HEK293 (cell line): ENCODE results near the gene LKAAEAR1.

Source experiments
- CTCF ChIA-PET: fragments of 350-600 bp; formaldehyde crosslinking; extraction: SDS; loops from one replicate; lab custom pipeline; 2021; ENCODE audit warnings: antibody characterized with exemption; lab: Yijun Ruan, JAX
- POLR2A ChIA-PET: fragments of 300-600 bp; formaldehyde crosslinking; extraction: SDS; loops from one replicate; lab custom pipeline; 2020; ENCODE audit warnings: antibody characterized with exemption, inconsistent platforms; lab: Yijun Ruan, JAX
- H3K27ac ChIP-seq: fragments of 200-500 bp; sonication (Bioruptor generic); 2 replicates; pipeline ENCODE4 v1.5.1; 2014; ENCODE audit warnings: low read depth, low read length, control low read depth, inconsistent platforms; ENCODE audit errors: extremely low read depth
- H3K36me3 ChIP-seq, 2 experiments: fragments of 200-500 bp in 1 of 2; sonication (Bioruptor generic) in 1 of 2; 1 replicate in 1 of 2; 2 replicates in 1 of 2; pipeline ENCODE4 v1.5.1; 2014 to 2017; ENCODE audit warnings: inconsistent platforms in 2 of 2, low read length in 2 of 2; ENCODE audit not compliant: control insufficient read depth in 2 of 2, insufficient read depth in 1 of 2
- H3K4me1 ChIP-seq: fragments of 200-500 bp; sonication (Bioruptor generic); 2 replicates; pipeline ENCODE4 v1.5.1; 2014; ENCODE audit warnings: mild to moderate bottlenecking, low read length, inconsistent platforms; ENCODE audit not compliant: control insufficient read depth, insufficient read depth
- H3K4me3 ChIP-seq: 2 replicates; pipeline ENCODE4 v1.5.1; 2011; ENCODE audit warnings: low read depth, mild to moderate bottlenecking, control low read depth, low read length, moderate library complexity
- H3K9me3 ChIP-seq: fragments of 200-500 bp; sonication (Bioruptor generic); 2 replicates; pipeline ENCODE4 v1.5.1; 2014; ENCODE audit warnings: low read depth, low read length, inconsistent platforms; ENCODE audit not compliant: control insufficient read depth, insufficient read depth
- EGR2 ChIP-seq: fragments of 450-650 bp; formaldehyde crosslinking; IDR thresholded peaks from 2 replicates; pipeline ENCODE4 v1.5.1; 2016; ENCODE audit warnings: low read depth, missing biosample characterization, missing genetic modification characterization
- GLI4 ChIP-seq: fragments of 450-650 bp; formaldehyde crosslinking; IDR thresholded peaks from 2 replicates; pipeline ENCODE4 v1.5.1; 2016; ENCODE audit warnings: missing biosample characterization, missing genetic modification characterization
- KLF16 ChIP-seq: fragments of 450-650 bp; formaldehyde crosslinking; IDR thresholded peaks from 2 replicates; pipeline ENCODE4 v1.5.1; 2017; ENCODE audit warnings: missing biosample characterization, missing genetic modification characterization
- ZBTB48 ChIP-seq: fragments of 450-650 bp; formaldehyde crosslinking; IDR thresholded peaks from 2 replicates; pipeline ENCODE4 v1.5.1; 2016; ENCODE audit warnings: missing biosample characterization, missing genetic modification characterization
- ZBTB8A ChIP-seq: fragments of 450-650 bp; formaldehyde crosslinking; IDR thresholded peaks from 2 replicates; pipeline ENCODE4 v1.5.1; 2016; ENCODE audit warnings: missing biosample characterization, missing genetic modification characterization
- ZFHX2 ChIP-seq: fragments of 450-650 bp; formaldehyde crosslinking; conservative IDR thresholded peaks from 2 replicates; pipeline ENCODE4 v1.5.1; 2016; ENCODE audit warnings: missing biosample characterization, missing genetic modification characterization
- ZFP69B ChIP-seq: fragments of 450-650 bp; formaldehyde crosslinking; IDR thresholded peaks from 2 replicates; pipeline ENCODE4 v1.5.1; 2016; ENCODE audit warnings: missing biosample characterization, missing genetic modification characterization
- ZNF132 ChIP-seq: fragments of 450-650 bp; formaldehyde crosslinking; IDR thresholded peaks from 2 replicates; pipeline ENCODE4 v1.5.1; 2017; ENCODE audit warnings: missing biosample characterization, missing genetic modification characterization, borderline replicate concordance
- ZNF138 ChIP-seq: fragments of 450-650 bp; formaldehyde crosslinking; IDR thresholded peaks from 2 replicates; pipeline ENCODE4 v1.5.1; 2016; ENCODE audit warnings: missing biosample characterization, missing genetic modification characterization, borderline replicate concordance
- ZNF140 ChIP-seq: fragments of 450-650 bp; formaldehyde crosslinking; IDR thresholded peaks from 2 replicates; pipeline ENCODE4 v1.5.1; 2016; ENCODE audit warnings: missing biosample characterization, missing genetic modification characterization
- ZNF202 ChIP-seq: fragments of 450-650 bp; formaldehyde crosslinking; IDR thresholded peaks from 2 replicates; pipeline ENCODE4 v1.5.1; 2016; ENCODE audit warnings: missing biosample characterization, missing genetic modification characterization, borderline replicate concordance
- ZNF239 ChIP-seq: fragments of 450-650 bp; formaldehyde crosslinking; IDR thresholded peaks from 2 replicates; pipeline ENCODE4 v1.5.1; 2016; ENCODE audit warnings: missing biosample characterization, missing genetic modification characterization
- ZNF292 ChIP-seq: fragments of 450-650 bp; formaldehyde crosslinking; IDR thresholded peaks from 2 replicates; pipeline ENCODE4 v1.5.1; 2016; ENCODE audit warnings: low read depth, missing biosample characterization, missing genetic modification characterization, borderline replicate concordance
- ZNF311 ChIP-seq: fragments of 450-650 bp; formaldehyde crosslinking; IDR thresholded peaks from 2 replicates; pipeline ENCODE4 v1.5.1; 2017; ENCODE audit warnings: missing biosample characterization, missing genetic modification characterization, borderline replicate concordance
- ZNF341 ChIP-seq: fragments of 450-650 bp; formaldehyde crosslinking; IDR thresholded peaks from 2 replicates; pipeline ENCODE4; 2016; ENCODE audit warnings: low read depth, missing biosample characterization, missing genetic modification characterization
- ZNF354C ChIP-seq: fragments of 450-650 bp; formaldehyde crosslinking; IDR thresholded peaks from 2 replicates; pipeline ENCODE4 v1.5.1; 2016; ENCODE audit warnings: missing biosample characterization, missing genetic modification characterization, low read depth, borderline replicate concordance
- ZNF366 ChIP-seq: fragments of 450-650 bp; formaldehyde crosslinking; conservative IDR thresholded peaks from 2 replicates; pipeline ENCODE4 v1.5.1; 2016; ENCODE audit warnings: missing biosample characterization, missing genetic modification characterization
- ZNF433 ChIP-seq: fragments of 450-650 bp; formaldehyde crosslinking; IDR thresholded peaks from 2 replicates; pipeline ENCODE4 v1.5.1; 2016; ENCODE audit warnings: missing biosample characterization, missing genetic modification characterization, low read depth
- ZNF548 ChIP-seq: fragments of 450-650 bp; formaldehyde crosslinking; IDR thresholded peaks from 2 replicates; pipeline ENCODE4 v1.5.1; 2016; ENCODE audit warnings: missing biosample characterization, missing genetic modification characterization
- ZNF549 ChIP-seq: fragments of 450-650 bp; IDR thresholded peaks from 2 replicates; pipeline ENCODE4 v1.5.1; 2018; ENCODE audit warnings: missing biosample characterization, missing genetic modification characterization, mild to moderate bottlenecking, inconsistent platforms, moderate library complexity
- ZNF600 ChIP-seq: fragments of 450-650 bp; formaldehyde crosslinking; IDR thresholded peaks from 2 replicates; pipeline ENCODE4 v1.5.1; 2016; ENCODE audit warnings: missing biosample characterization, missing genetic modification characterization
- ZNF624 ChIP-seq: fragments of 450-650 bp; formaldehyde crosslinking; IDR thresholded peaks from 2 replicates; pipeline ENCODE4 v1.5.1; 2017; ENCODE audit warnings: missing biosample characterization, missing genetic modification characterization
- ZNF658 ChIP-seq: fragments of 450-650 bp; formaldehyde crosslinking; IDR thresholded peaks from 2 replicates; pipeline ENCODE4; 2016; ENCODE audit warnings: missing biosample characterization, missing genetic modification characterization
- ZNF76 ChIP-seq: fragments of 450-650 bp; formaldehyde crosslinking; IDR thresholded peaks from 2 replicates; pipeline ENCODE4; 2016; ENCODE audit warnings: low read depth, missing biosample characterization, missing genetic modification characterization, borderline replicate concordance
- ZNF776 ChIP-seq: fragments of 450-650 bp; formaldehyde crosslinking; IDR thresholded peaks from 2 replicates; pipeline ENCODE4 v1.5.0; 2017; ENCODE audit warnings: missing biosample characterization, missing genetic modification characterization, borderline replicate concordance
- TF ChIP-seq, protein P1 (sequence below): fragments of 450-650 bp; formaldehyde crosslinking; IDR thresholded peaks from 2 replicates; pipeline ENCODE4 v1.5.1; 2016; ENCODE audit warnings: missing biosample characterization, missing genetic modification characterization

The LKAAEAR1 gene

DNA sequence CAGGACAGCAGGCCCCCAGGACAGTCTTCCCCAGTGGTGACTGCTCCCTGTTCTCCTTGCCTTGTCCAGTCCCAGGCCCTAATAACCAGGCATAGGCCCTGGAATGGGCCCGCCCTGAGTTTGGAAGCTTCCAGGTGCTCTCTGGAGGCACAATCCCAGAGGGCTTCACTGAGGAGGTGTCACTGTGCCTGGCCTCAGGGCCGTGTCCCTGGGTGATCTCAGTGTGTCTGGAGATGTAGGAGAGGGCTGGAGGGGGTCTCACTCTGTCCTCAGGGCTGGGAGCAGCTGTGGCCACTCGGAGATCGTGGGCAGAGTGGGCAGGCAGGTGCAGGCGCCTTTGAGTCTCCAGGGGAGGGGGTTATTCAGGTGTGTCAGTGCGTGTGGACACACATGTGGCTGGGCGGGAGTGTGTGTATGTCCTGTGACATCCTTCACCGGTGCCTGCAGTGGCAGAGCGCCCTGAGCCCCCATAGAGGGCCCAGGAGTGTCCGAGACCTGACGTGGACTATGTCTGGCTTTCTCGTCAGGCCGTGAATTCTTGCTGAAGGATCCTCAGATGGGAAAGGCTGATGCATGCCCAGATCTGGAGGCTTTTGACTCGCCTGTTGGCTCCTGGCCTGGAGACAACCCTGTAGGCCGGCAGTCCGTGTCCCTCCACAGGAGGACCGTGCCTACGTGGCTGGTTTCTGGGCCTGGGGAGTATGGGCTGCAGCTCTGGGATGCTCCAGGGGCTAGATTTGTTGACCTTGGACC is 28.7 kb upstream of the LKAAEAR1 start:
- H3K4me1 ChIP-seq = no peaks in the 10 kb centered on the region
- no peaks in the 10 kb centered on the region for H3K9me3 ChIP-seq
- ChIA-PET POLR2A (no interaction called here), CTCF (interaction anchor here (1.1 kb wide), 1 partner anchor 29 kb away, joined by 4 read pairs; no protein-coding TSS in a partner anchor)
- TF ChIP-seq ZNF76 (tag by site-specific recombination) = no peak
- no peak for TF ChIP-seq ZBTB8A
- no peak overlapping the region for H3K4me3 ChIP-seq
- no peak overlapping the region for H3K27ac ChIP-seq
- H3K36me3 ChIP-seq = no peaks in the 10 kb centered on the region

DNA sequence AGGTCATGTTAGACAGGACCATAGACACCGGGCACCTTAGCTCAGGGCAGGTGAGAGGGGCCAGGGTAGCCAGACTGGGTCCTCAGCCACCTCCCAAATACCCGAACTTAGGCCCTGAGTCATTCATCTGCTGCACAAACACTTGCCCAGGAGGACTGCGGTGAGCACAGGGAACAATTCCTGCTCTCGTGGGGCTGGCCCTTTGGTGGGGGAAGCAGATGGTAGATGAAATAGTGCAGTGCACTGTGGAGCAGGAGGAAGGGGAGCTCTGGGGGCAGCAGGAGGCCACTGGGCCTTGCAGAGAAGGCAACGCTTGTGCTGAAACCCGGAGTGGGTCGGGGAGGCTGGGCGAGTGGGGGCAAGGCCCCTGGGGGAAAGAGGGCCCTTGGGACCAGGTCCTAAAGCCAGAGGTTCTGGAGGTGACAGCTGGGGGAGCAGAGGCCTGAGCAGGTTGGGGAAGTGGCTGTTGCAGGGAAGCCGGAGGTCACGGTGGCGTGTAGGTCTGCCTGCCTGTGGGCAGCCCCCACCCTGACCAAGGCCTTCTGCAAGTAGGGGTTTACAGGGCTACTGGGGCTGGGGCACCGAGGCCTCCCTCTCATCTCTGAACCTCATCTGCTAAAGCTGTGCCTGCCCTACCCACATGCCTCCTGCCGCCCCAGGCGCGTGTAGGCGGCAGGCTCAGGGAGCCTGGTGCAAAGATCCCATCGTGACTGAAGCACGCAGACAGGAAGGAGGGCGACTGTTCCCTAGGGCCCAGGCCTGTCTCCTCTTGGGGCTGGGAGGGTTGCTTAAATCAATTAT is 27.8 kb upstream of the LKAAEAR1 start:
- no peak overlapping the region for H3K4me3 ChIP-seq
- H3K4me1 ChIP-seq = no peaks in the 10 kb centered on the region
- TF ChIP-seq EGR2 = peak; percentile 75
- no peak for TF ChIP-seq ZNF549
- TF ChIP-seq ZFHX2 (tag by site-specific recombination) = peak; percentile 85
- no peak for TF ChIP-seq ZNF354C (tag by site-specific recombination)
- no peak for TF ChIP-seq ZBTB8A
- H3K9me3 ChIP-seq = no peaks in the 10 kb centered on the region
- H3K36me3 ChIP-seq = no peaks in the 10 kb centered on the region
- no peak overlapping the region for H3K27ac ChIP-seq
- CTCF ChIA-PET = interaction anchor here (1.8 kb wide), 1 partner anchor 9 kb away, joined by 8 read pairs; no protein-coding TSS in a partner anchor
- POLR2A ChIA-PET = no interaction called here

DNA sequence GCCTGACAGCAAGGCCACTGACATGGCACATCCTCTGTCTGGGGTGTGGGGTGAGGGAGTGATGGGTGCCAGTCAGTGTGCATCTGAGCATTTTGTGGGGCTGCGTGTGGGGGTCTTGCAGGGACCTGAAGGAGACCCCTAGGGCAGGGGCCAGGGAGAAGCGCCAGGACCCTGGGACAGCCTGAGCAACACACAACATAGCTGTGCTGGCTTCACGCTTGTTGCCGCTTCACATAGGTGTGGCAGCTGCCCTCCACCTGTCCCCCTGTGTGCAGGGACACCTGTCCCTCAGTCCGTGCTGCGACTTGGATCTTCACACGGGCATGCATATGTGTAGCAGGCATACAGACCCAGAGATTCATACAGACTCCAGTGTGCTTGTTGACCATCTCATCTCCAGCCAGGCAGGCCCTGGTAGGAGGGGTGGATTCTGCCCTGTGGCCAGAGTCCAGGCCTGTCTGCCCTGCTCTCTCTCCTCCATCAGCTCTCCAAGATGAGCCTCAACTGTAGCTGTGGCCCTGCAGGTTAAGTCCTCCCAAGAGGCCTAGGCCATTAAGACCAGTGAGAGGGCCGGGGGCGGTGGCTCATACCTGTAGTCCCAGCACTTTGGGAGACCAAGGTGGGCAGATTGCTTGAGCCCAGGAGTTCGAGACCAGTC is 26.3 kb upstream of the LKAAEAR1 start:
- Histone ChIP-seq H3K36me3 (no peaks in the 10 kb centered on the region), H3K9me3 (no peaks in the 10 kb centered on the region), H3K4me1 (no peaks in the 10 kb centered on the region), H3K27ac (no peak overlapping the region), H3K4me3 (no peak overlapping the region)
- CTCF ChIA-PET = interaction anchor here (1.1 to 1.8 kb wide), 2 partner anchors 10 kb away, joined by 3 to 8 read pairs; no protein-coding TSS in a partner anchor
- POLR2A ChIA-PET = no interaction called here
- no peak for TF ChIP-seq ZNF202 (tag by site-specific recombination)
- TF ChIP-seq ZNF433 (tag by site-specific recombination) = no peak
- peak; percentile 40; the same call in 1 of the 2 replicates for TF ChIP-seq ZNF341 (tag by site-specific recombination)
- no peak for TF ChIP-seq ZNF624 (tag by site-specific recombination)
- no peak for TF ChIP-seq ZNF548 (tag by site-specific recombination)
- peak; percentile 50; the same call in 1 of the 2 replicates for TF ChIP-seq ZNF600
- no peak for TF ChIP-seq ZNF658
- no peak for TF ChIP-seq ZNF311 (tag by site-specific recombination)

DNA sequence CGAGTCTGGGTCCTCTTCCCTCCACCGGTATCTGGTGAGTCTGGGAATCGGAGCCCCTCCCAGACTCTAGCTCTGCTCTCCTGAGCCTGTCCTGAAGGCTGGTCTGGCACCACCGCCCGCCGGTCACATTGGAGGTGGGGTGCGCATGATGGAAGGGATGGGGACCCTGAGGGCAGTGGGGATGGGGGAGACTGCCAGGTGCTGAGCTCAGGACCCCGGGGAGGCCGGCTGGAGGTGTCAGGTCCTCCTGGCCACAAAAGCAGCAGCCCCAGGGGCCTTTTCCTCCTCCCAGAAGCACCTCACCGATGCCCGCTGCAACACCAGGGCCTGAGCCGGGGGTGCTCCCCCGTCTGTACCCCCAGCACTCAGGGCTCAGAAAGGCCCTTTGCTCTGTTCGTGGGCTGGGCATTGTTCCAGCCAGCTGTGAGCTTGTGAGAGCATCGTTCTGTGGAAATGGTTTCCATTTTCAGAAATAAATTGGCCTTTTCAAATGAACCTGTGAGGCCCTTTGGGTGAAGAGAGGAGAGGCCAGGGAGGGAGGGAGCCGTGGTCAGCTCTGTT is 25.7 kb upstream of the LKAAEAR1 start:
- POLR2A ChIA-PET = no interaction called here
- no peak for TF ChIP-seq GLI4 (tag by site-specific recombination)
- TF ChIP-seq ZNF366 = no peak
- TF ChIP-seq ZFP69B (tag by site-specific recombination) = no peak
- TF ChIP-seq KLF16 (tag by site-specific recombination) = no peak
- no peak for TF ChIP-seq ZNF292 (tag by site-specific recombination)
- TF ChIP-seq ZNF776 (tag by site-specific recombination) = no peak
- no peak for TF ChIP-seq ZNF132 (tag by site-specific recombination)
- no peak for TF ChIP-seq ZNF140 (tag by site-specific recombination)
- no peak for TF ChIP-seq ZNF138 (tag by site-specific recombination)
- TF ChIP-seq, protein P1, sequence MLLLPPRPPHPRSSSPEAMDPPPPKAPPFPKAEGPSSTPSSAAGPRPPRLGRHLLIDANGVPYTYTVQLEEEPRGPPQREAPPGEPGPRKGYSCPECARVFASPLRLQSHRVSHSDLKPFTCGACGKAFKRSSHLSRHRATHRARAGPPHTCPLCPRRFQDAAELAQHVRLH = no peak
- TF ChIP-seq ZNF239 = no peak
- TF ChIP-seq ZBTB48 (tag by site-specific recombination) = no peak

More for the DNA sequence above, 25.7 kb upstream of the LKAAEAR1 start:
- no peaks in the 10 kb centered on the region for H3K36me3 ChIP-seq
- H3K9me3 ChIP-seq = no peaks in the 10 kb centered on the region
- H3K27ac ChIP-seq = no peak overlapping the region
- CTCF ChIA-PET = interaction anchor here (1.1 to 2.8 kb wide), 2 partner anchors 9 to 11 kb away, joined by 3 to 15 read pairs; no protein-coding TSS in a partner anchor
- H3K4me1 ChIP-seq = no peaks in the 10 kb centered on the region
- no peak overlapping the region for H3K4me3 ChIP-seq
